IPS-NIHi7 (cell line): ENCODE measurements around the gene MIDN.
"Not testable (repeated sequence)": the region's sequence is repeated elsewhere in the genome, so short reads cannot be mapped to it uniquely, and the experiment has no call there.

Source experiments
- DNase-seq: peaks from one replicate; pipeline ENCODE4 v3.0.0; 2012; ENCODE audit warnings: mixed read lengths; ENCODE audit errors: extremely low spot score

MIDN gene

GRCh38 chr19:1248139-1248785 is at the start of gene MIDN:
Gene MIDN, plus strand, starts transcription at chr19:1248583. Its CDS starts 1,714 bp downstream, at chr19:1250297.
- DNase-seq: peak; percentile 63

GRCh38 chr19:1199531-1199930 is 48.9 kb upstream of the MIDN start:
- DNase-seq: no peak

GRCh38 chr19:1200614-1201013 is 47.8 kb upstream of the MIDN start:
- DNase-seq: not testable (repeated sequence)

GRCh38 chr19:1205114-1206099 is 43.0 kb upstream of the MIDN start, which contains the start of gene STK11:
Gene STK11, plus strand, starts transcription at chr19:1205778. Its CDS starts 1,136 bp downstream, at chr19:1206914.
- DNase-seq: peak; percentile 100

GRCh38 chr19:1206150-1206863 is 42.1 kb upstream of the MIDN start:
- no peak for DNase-seq

- no peak for DNase-seq
These were observed 41.4 kb upstream of the MIDN start for GRCh38 chr19:1206864-1207450.

- not testable (repeated sequence) for DNase-seq
These were observed 39.6 kb upstream of the MIDN start for GRCh38 chr19:1208830-1209229.

- DNase-seq: no peak
These were observed 38.2 kb upstream of the MIDN start for GRCh38 chr19:1210227-1210538.

- peak; percentile 54 for DNase-seq
These were observed 36.7 kb upstream of the MIDN start for GRCh38 chr19:1211494-1212234.

- DNase-seq: no peak
These were observed 34.7 kb upstream of the MIDN start for GRCh38 chr19:1213391-1214286.

GRCh38 chr19:1214299-1214861 is 34.0 kb upstream of the MIDN start:
- DNase-seq: no peak

GRCh38 chr19:1214862-1215731 is 33.3 kb upstream of the MIDN start:
- DNase-seq: no peak

GRCh38 chr19:1216756-1217155 is 31.6 kb upstream of the MIDN start:
- DNase-seq: no peak

GRCh38 chr19:1217366-1217765 is 31.0 kb upstream of the MIDN start:
- peak; percentile 60 for DNase-seq

- no peak for DNase-seq
These were observed 29.4 kb upstream of the MIDN start for GRCh38 chr19:1218751-1219567.

- DNase-seq: no peak
These were observed 28.5 kb upstream of the MIDN start for GRCh38 chr19:1219786-1220476.

- no peak for DNase-seq
These were observed 27.9 kb upstream of the MIDN start for GRCh38 chr19:1220477-1220930.
